ENCODE results near the gene MIEN1.
"Not testable (repeated sequence)": the region's sequence is repeated elsewhere in the genome, so short reads cannot be mapped to it uniquely, and the experiment has no call there.

Gene MIEN1

DNA sequence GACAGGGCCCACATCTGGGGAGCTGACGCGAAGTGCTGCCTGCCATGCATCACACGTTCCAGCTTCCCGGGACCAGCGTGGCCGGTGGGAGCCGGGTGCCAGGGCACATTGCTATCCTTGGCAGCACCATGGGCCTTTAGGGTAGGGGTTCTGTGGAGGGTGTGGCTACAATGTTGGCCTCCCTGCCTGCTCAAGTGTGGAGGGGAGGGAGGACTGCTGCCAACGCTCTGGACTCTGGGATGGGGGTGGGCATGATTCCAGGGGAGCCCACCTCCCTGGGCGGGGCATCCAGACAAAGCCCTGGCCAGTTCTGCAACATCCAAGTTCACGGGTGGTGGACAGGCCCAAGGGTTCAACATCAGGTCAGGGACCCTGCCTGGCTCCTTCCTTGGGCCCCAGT lies 21.3 kb upstream of the MIEN1 start:
- Mint-ChIP-seq H3K36me3 (no peaks in the 10 kb centered on the region), H3K27ac (no peak overlapping the region), H3K4me3 (no peak overlapping the region), H3K4me1 (peaks cover 22% of the 10 kb centered on the region), H3K9me3 (no peaks in the 10 kb centered on the region), H3K27me3 (no peaks in the 10 kb centered on the region)
- ATAC-seq (ENCODE audit: low read depth), result no peak
- no peak for DNase-seq (ENCODE audit: low spot score in 2 of 2)

DNA sequence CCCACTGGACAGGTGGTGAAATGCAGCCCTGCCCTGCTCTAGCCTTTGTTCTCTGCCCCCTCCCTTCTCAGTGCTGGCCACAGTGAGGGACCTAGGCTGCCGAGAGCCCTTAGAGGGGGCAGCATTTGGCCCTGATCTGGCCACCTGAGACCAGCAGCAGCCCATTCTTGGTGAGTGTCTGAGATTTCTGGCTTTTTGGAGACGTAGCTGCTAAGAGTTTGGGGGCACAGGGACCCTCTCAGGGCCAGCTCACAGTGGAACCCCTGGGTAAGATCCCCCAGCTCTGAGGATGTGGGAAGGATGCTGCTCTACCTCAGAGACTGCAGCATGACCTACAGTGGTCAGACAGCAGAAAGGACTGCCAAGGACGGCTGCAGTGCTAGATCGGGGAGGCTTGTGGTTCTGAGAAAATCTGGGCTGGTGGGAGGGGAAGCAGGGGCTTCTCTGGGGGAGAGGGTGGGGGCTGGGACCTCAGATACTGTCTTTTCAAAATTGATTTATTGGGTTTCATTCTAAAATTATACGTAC lies 20.7 kb upstream of the MIEN1 start:
- Mint-ChIP-seq H3K27me3 (no peaks in the 10 kb centered on the region), H3K27ac (no peak overlapping the region)
- ATAC-seq (ENCODE audit: low read depth), result no peak

DNA sequence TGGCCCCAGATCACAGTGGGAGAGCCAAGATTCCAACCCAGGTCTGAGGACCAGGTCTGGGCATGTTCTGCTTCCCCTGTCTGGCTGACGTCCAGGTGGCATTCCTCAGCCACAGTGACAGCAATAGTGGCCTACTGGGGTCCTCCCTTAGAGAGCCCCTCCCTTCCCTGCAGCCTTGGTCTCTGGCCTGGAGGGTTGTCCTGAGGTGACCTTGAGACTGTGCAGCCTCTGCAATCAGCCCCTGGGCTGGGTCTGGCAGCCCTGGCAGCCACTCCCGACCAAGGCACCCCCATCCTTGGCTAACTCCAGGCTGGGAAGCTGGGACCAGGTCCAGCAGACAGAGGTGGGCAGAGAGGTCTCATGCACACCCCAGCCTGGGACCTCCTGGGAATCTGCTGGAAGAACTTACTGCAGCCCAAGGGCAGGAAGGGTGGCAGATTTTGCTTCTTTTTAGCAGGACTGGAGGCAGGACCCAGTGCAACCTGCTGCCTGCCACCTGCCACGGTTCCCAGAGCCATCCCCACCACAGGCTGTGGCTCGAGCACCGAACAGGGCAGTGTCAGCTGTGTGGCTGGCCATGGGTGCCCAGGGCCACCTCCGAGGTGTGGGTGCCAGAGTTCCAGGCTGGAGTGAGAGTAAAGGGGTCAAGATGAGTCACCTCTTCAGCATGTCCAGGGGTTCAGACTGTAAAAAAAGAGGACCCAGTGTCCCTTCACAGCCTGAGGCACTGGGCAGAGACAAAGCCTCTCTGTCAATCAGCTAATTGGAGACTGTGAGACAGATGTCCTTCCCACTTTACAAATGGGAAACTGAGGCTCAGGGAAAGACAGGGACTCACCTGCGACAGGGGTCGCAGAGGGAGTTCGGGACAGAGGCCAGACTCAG lies 20.0 kb upstream of the MIEN1 start:
- no peak for DNase-seq (ENCODE audit: low spot score in 2 of 2)
- ATAC-seq (ENCODE audit: low read depth), result no peak
- H3K9me3 Mint-ChIP-seq, result no peaks in the 10 kb centered on the region
- no peaks in the 10 kb centered on the region for H3K27me3 Mint-ChIP-seq
- H3K36me3 Mint-ChIP-seq, result no peaks in the 10 kb centered on the region
- peaks cover 10% of the 10 kb centered on the region for H3K4me1 Mint-ChIP-seq
- H3K4me3 Mint-ChIP-seq, result no peak overlapping the region
- H3K27ac Mint-ChIP-seq, result no peak overlapping the region

More for the DNA sequence above, 20.7 kb upstream of the MIEN1 start:
- Mint-ChIP-seq H3K4me1 (peaks cover 17% of the 10 kb centered on the region), H3K36me3 (no peaks in the 10 kb centered on the region), H3K4me3 (no peak overlapping the region), H3K9me3 (no peaks in the 10 kb centered on the region)
- DNase-seq (ENCODE audit: low spot score in 2 of 2), result no peak

DNA sequence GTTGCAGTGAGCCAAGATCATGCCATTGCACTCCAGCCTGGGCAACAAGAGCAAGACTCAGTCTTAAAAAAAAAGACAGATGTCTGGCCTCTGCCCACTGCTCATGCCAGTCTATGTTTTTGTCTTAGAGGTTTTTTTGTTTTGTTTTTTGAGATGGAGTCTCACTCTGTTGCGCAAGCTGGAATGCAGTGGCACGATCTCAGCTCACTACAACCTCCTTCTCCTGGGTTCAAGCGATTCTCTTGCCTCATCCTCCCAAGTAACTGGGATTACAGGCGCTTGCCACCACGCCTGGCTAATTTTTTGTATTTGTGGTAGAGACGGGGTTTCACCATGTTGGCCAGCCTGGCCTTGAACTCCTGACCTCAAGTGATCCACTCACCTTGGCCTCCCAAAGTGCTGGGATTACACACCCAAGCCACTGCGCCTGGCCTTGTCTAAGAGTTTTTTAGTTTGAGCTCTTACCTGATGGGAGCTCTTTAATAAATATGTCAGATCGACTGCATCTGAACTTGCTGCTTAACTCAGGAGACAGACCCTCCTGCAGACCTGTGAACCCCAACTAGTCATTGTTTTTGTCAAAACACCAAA lies 18.2 kb upstream of the MIEN1 start:
- ATAC-seq (ENCODE audit: low read depth); H3K4me3 Mint-ChIP-seq; H3K9me3 Mint-ChIP-seq; H3K27ac Mint-ChIP-seq; DNase-seq (ENCODE audit: low spot score in 2 of 2); H3K27me3 Mint-ChIP-seq; H3K4me1 Mint-ChIP-seq; H3K36me3 Mint-ChIP-seq: not testable (repeated sequence)

DNA sequence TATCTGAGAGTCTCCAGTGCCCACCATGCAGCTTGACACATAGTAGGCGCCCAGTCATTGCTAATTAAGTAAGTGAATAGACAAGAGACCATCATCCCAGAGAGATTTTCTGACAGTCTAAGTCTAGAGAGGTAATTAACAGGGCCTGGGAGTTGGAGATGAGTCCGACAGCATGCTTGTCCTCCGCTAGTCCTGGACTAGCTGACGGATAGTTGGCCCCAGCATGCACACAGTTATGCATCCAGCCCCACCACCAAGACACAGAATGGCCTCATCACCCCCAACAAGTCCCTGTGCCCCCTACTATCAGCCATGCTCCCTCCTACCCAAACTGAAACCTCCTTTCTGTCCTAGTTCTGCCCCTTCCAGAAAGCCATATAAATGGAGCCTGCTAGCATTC lies 17.4 kb upstream of the MIEN1 start:
- no peak overlapping the region for H3K4me3 Mint-ChIP-seq
- H3K4me1 Mint-ChIP-seq, result peaks cover 3% of the 10 kb centered on the region
- no peaks in the 10 kb centered on the region for H3K36me3 Mint-ChIP-seq
- peaks cover 5% of the 10 kb centered on the region for H3K27me3 Mint-ChIP-seq
- no peaks in the 10 kb centered on the region for H3K9me3 Mint-ChIP-seq
- no peak for ATAC-seq (ENCODE audit: low read depth)
- H3K27ac Mint-ChIP-seq, result no peak overlapping the region
- no peak for DNase-seq (ENCODE audit: low spot score in 2 of 2)

DNA sequence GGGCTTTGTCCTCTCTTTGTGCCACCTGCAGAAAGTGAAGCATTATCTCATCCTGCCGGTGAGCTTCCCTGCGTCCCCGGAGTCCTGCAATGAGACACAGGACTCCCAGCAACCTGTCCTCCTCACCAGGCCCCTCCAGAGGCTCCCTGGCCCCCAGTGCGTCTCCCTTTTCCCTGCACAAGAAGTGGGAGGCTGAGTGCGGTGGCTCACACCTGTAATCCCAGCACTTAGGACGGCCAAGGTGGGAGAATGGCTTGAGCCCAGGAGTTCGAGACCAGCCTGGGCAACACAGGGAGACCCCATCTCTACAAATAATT lies 15.8 kb upstream of the MIEN1 start:
- Mint-ChIP-seq H3K36me3 (no peaks in the 10 kb centered on the region), H3K27ac (no peak overlapping the region), H3K4me3 (no peak overlapping the region), H3K27me3 (peaks cover 8% of the 10 kb centered on the region), H3K9me3 (no peaks in the 10 kb centered on the region), H3K4me1 (no peaks in the 10 kb centered on the region)
- ATAC-seq (ENCODE audit: low read depth) (no peak), DNase-seq (ENCODE audit: low spot score in 2 of 2) (no peak)

DNA sequence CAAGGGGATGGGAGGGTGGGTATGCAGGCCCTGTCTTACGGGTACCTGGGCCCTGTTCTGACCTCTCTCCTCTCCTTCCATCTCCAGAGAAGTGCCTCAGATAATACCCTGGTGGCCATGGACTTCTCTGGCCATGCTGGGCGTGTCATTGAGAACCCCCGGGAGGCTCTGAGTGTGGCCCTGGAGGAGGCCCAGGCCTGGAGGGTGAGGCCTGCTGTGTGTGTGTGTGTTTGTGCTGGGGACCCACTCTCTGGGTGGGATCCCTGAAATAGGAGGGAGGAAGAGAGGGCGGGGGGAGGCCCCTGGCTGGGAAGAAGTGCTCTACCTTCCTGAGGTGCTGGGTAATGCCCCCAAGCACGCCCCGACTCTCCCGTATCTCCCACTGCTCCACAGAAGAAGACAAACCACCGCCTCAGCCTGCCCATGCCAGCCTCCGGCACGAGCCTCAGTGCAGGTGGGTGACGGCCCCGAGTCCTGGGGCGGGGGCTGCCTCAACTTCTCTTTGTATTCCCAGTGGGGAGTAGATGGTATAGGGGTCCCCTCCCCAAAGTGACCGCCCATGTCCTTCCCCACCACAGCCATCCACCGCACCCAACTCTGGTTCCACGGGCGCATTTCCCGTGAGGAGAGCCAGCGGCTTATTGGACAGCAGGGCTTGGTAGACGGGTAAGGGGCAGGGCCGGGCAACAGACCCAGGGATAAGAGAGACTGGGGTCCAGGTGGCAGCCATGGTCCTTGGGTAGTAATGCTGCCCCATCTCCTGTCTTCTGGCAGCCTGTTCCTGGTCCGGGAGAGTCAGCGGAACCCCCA lies 15.2 kb upstream of the MIEN1 start:
- peaks cover 10% of the 10 kb centered on the region for H3K27me3 Mint-ChIP-seq

DNA sequence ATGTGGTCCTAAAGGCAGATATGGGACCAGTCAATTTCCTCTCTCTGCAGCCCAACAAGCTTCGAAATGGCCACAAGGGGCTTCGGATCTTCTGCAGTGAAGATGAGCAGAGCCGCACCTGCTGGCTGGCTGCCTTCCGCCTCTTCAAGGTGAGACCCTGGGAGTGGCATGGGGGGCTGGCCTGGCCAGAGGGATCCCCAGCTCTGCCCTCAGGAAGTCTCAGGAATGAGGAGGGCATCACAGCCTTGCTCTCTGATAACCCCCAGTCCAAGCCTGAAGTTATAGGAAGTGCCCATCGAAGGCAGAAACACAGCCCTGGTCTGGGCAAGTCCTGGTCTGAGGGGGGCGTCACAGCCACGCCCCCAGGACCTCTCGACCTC lies 14.5 kb upstream of the MIEN1 start:
- peaks cover 14% of the 10 kb centered on the region for H3K27me3 Mint-ChIP-seq
- DNase-seq (ENCODE audit: low spot score in 2 of 2) (no peak), ATAC-seq (ENCODE audit: low read depth) (no peak)
- H3K9me3 Mint-ChIP-seq, result no peaks in the 10 kb centered on the region
- peaks cover 5% of the 10 kb centered on the region for H3K4me1 Mint-ChIP-seq
- no peaks in the 10 kb centered on the region for H3K36me3 Mint-ChIP-seq
- no peak overlapping the region for H3K27ac Mint-ChIP-seq
- no peak overlapping the region for H3K4me3 Mint-ChIP-seq

More for the DNA sequence above, 15.2 kb upstream of the MIEN1 start:
- DNase-seq (ENCODE audit: low spot score in 2 of 2) (no peak), ATAC-seq (ENCODE audit: low read depth) (no peak)
- Mint-ChIP-seq H3K9me3 (no peaks in the 10 kb centered on the region), H3K27ac (no peak overlapping the region), H3K4me3 (no peak overlapping the region), H3K36me3 (no peaks in the 10 kb centered on the region), H3K4me1 (peaks cover 2% of the 10 kb centered on the region)

DNA sequence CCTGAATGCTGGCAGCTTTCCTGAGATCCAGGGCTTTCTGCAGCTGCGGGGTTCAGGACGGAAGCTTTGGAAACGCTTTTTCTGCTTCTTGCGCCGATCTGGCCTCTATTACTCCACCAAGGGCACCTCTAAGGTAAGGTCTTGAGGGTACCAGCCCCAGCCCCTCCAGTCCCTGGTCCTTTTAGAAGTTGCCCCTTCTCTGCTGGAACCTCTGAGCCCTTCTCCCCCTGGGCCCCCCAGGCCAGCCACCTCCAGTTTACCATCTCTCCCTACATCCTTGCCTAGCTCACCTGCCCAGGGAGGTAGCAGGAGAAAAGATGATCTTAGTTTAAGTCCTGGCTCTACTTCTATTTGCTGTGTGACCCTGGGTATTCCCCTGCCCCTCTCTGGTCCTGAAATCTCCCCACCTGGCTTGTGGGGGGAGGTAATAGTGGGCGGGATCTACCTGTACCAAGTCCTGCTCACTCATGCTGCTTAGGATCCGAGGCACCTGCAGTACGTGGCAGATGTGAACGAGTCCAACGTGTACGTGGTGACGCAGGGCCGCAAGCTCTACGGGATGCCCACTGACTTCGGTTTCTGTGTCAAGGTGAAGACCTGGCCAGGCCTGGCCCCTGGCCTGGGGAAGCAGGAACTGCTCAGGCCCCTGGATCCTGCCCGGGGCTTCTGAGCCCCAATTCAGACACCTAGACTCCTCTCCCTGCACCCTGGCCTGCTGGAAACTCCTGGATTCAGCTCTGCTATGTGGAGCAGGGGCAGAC lies 13.9 kb upstream of the MIEN1 start:
- Mint-ChIP-seq H3K4me1 (peaks cover 9% of the 10 kb centered on the region), H3K36me3 (no peaks in the 10 kb centered on the region), H3K4me3 (no peak overlapping the region), H3K27ac (no peak overlapping the region), H3K9me3 (no peaks in the 10 kb centered on the region), H3K27me3 (peaks cover 16% of the 10 kb centered on the region)
- no peak for ATAC-seq (ENCODE audit: low read depth)
- no peak for DNase-seq (ENCODE audit: low spot score in 2 of 2)

DNA sequence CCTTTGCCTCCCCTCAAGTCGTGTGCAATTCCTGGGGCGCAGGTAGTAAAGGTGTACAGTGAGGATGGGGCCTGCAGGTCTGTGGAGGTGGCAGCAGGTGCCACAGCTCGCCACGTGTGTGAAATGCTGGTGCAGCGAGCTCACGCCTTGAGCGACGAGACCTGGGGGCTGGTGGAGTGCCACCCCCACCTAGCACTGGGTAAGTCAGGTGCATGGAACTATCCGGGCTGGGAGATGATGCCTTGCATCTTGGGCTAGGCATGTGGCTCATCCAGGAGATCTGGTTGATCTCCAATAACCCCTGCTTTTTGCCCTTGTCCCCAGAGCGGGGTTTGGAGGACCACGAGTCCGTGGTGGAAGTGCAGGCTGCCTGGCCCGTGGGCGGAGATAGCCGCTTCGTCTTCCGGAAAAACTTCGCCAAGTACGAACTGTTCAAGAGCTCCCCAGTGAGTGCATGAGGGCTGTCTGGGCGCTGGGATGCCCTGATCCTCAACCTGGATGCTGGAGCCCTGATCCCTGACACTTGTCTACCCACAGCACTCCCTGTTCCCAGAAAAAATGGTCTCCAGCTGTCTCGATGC lies 12.6 kb upstream of the MIEN1 start:
- Mint-ChIP-seq H3K4me1 (peaks cover 17% of the 10 kb centered on the region), H3K36me3 (peaks cover 2% of the 10 kb centered on the region), H3K27me3 (peaks cover 22% of the 10 kb centered on the region), H3K27ac (no peak overlapping the region), H3K4me3 (no peak overlapping the region), H3K9me3 (no peaks in the 10 kb centered on the region)
- DNase-seq (ENCODE audit: low spot score in 2 of 2), result no peak
- ATAC-seq (ENCODE audit: low read depth), result no peak

DNA sequence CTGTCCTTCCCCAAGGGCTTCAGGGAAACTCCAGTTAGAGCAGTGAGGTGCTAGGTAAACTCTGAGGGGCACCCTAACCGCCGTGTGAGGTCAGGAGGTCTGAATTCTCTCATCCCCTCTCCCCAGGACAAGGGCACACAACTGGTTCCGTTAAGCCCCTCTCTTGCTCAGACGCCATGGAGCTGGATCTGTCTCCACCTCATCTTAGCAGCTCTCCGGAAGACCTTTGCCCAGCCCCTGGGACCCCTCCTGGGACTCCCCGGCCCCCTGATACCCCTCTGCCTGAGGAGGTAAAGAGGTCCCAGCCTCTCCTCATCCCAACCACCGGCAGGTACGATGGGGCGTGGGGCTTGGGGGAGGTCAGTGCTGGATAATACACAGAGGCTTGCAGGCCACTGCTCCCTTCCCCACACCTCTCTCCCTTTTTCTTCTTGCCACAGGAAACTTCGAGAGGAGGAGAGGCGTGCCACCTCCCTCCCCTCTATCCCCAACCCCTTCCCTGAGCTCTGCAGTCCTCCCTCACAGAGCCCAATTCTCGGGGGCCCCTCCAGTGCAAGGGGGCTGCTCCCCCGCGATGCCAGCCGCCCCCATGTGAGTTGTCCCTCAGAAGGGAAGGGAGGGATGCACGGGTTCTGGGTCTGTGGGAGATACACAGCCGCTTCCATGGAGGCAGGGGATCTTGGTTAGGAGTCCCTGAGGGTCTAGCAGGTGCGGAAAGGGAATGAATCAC lies 12.0 kb upstream of the MIEN1 start:
- no peaks in the 10 kb centered on the region for H3K9me3 Mint-ChIP-seq
- H3K27me3 Mint-ChIP-seq, result peaks cover 25% of the 10 kb centered on the region
- peaks cover 20% of the 10 kb centered on the region for H3K4me1 Mint-ChIP-seq
- no peak overlapping the region for H3K27ac Mint-ChIP-seq
- no peak for DNase-seq (ENCODE audit: low spot score in 2 of 2)
- peaks cover 2% of the 10 kb centered on the region for H3K36me3 Mint-ChIP-seq
- no peak overlapping the region for H3K4me3 Mint-ChIP-seq
- ATAC-seq (ENCODE audit: low read depth), result no peak

DNA sequence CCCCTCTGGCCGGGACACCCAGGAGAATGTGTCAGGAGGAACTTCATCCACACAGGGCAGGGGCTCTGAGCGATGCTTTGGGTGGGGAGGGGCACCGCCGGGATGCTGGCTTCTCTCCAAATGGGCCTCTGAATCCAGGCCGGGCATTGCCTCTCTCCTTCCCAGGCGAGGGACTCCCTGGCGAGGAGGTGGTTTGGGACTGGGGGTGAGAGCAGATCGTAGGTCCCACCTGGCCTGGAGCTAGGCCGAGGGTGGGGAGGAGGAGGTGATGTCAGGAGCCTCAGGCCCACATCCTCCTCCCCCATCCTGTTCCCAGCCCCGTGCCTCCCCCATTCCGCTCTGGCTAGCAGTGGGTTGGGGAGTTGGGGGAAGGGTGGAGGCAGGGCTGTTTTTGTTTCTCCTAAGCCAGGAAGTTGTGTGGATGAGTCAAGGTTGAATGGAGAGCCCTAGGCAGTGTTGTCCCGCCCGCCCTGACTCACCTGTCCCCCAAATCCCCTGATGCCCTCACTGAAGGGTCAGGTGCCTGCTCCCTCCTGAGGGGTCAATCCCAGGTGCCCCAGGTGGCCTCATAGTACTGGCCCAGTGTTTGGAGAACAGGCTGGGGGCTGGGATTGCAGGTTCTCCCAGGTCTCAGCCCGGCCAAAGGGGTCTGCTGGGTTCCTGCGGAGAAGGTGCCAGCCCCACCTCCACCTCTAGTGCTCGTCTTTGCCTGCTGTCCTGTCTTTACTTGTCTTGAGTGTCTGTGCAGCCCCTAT lies 10.2 kb upstream of the MIEN1 start:
- Mint-ChIP-seq H3K4me3 (no peak overlapping the region), H3K36me3 (peaks cover 2% of the 10 kb centered on the region), H3K4me1 (peaks cover 24% of the 10 kb centered on the region), H3K27me3 (peaks cover 30% of the 10 kb centered on the region), H3K9me3 (no peaks in the 10 kb centered on the region), H3K27ac (no peak overlapping the region)
- no peak for DNase-seq (ENCODE audit: low spot score in 2 of 2)
- ATAC-seq (ENCODE audit: low read depth), result no peak

Data from memory B cell (primary cell).